Panc1 (cell line): ENCODE data around the gene OLIG1. TPM values are rescaled to one million over a fixed set of nuclear protein-coding genes. Genes with fewer than 3 reads are reported as not detected.

Experiments used
- ATAC-seq: fragments of 200-7000 bp; cut with Tn5 transposase; 2 replicates; pipeline ENCODE4 v1.9.1; 2020; ENCODE audit warnings: mild to moderate bottlenecking, moderate library complexity
- BruUV-seq: library from RNA; stranded (reverse); fragments of 400-500 nt; replicated peaks from 2 replicates; lab custom pipeline; 2021; lab: Mats Ljungman, UMichigan
- CTCF ChIA-PET: fragments of 300-600 bp; sonication (Branson Sonifier 250); formaldehyde crosslinking; loops from one replicate; lab custom pipeline; 2022; ENCODE audit warnings: antibody characterized with exemption; lab: Charles Lee
- POLR2A ChIA-PET: fragments of 300-600 bp; sonication (Branson Sonifier 250); formaldehyde crosslinking; loops from one replicate; lab custom pipeline; 2022; ENCODE audit warnings: antibody characterized with exemption; lab: Charles Lee
- DNase-seq: peaks from one replicate; pipeline ENCODE4 v3.0.0-alpha.2; 2010; ENCODE audit warnings: low read depth, low spot score
- H3K27ac ChIP-seq: 2 replicates; pipeline ENCODE4 v1.5.1; 2011; ENCODE audit warnings: mild to moderate bottlenecking, low read length, inconsistent platforms
- H3K27me3 ChIP-seq: fragments of 200-500 bp; sonication (Bioruptor generic); 2 replicates; pipeline ENCODE4 v1.6.0; 2014; ENCODE audit warnings: low read length, inconsistent platforms; ENCODE audit not compliant: control insufficient read depth, insufficient read depth
- H3K36me3 ChIP-seq: fragments of 200-500 bp; sonication (Bioruptor generic); 2 replicates; pipeline ENCODE4 v1.5.1; 2014; ENCODE audit warnings: inconsistent platforms, mild to moderate bottlenecking, low read length, moderate library complexity; ENCODE audit not compliant: control insufficient read depth, insufficient read depth
- H3K4me1 ChIP-seq: 2 replicates; pipeline ENCODE4 v1.5.1; 2011; ENCODE audit warnings: inconsistent platforms, mild to moderate bottlenecking, low read length, moderate library complexity; ENCODE audit not compliant: control insufficient read depth, insufficient read depth
- H3K4me3 ChIP-seq, 2 experiments: 2 replicates each; pipeline ENCODE4 v1.5.1; 2011 to 2012; ENCODE audit warnings: low read depth in 2 of 2, low read length in 2 of 2, mild to moderate bottlenecking in 2 of 2, inconsistent platforms in 1 of 2, moderate library complexity in 1 of 2
- H3K9me3 ChIP-seq: fragments of 200-500 bp; sonication (Bioruptor generic); 2 replicates; pipeline ENCODE4 v1.5.1; 2014; ENCODE audit warnings: low read depth, mild to moderate bottlenecking, inconsistent platforms, low read length, moderate library complexity; ENCODE audit not compliant: control insufficient read depth, insufficient read depth
- CTCF ChIP-seq: fragments of 450-650 bp; IDR thresholded peaks from 2 replicates; pipeline ENCODE4 v1.5.1; 2017; ENCODE audit warnings: mild to moderate bottlenecking
- POLR2AphosphoS5 ChIP-seq: IDR thresholded peaks from 2 replicates; pipeline ENCODE4 v1.6.1; 2012; ENCODE audit warnings: mild to moderate bottlenecking, low read depth, low read length, moderate library complexity
- REST ChIP-seq, 2 experiments: IDR thresholded peaks; 2 replicates each; pipeline ENCODE4 v1.6.1; 2011 to 2012; ENCODE audit warnings: low read depth in 2 of 2, control low read depth in 1 of 2, low read length in 1 of 2, mild to moderate bottlenecking in 1 of 2, moderate library complexity in 1 of 2; ENCODE audit not compliant: insufficient read depth in 1 of 2
- SIN3A ChIP-seq: IDR thresholded peaks from 2 replicates; pipeline ENCODE4 v1.6.1; 2012; ENCODE audit warnings: low read depth, mild to moderate bottlenecking, low read length, moderate library complexity, borderline replicate concordance; ENCODE audit not compliant: insufficient read depth
- TCF7L2 ChIP-seq: IDR thresholded peaks from 2 replicates; pipeline ENCODE4 v1.6.1; 2011; ENCODE audit warnings: mild to moderate bottlenecking, low read depth, low read length, inconsistent platforms
- in situ Hi-C: cut with HindIII; loops from 2 replicates; pipeline ENCODE4 v1.10.0; 2016; ENCODE audit warnings: low sequenced_read_pairs, low pct_unique_long_range_greater_than_20kb
- intact Hi-C: fragments of 100-400 bp; cut with micrococcal nuclease; formaldehyde crosslinking; loops from one replicate; pipeline ENCODE4 v1.10.0; 2022; ENCODE audit not compliant: unreplicated experiment
- total RNA-seq: library from RNA; stranded (reverse); gene quantifications from one replicate; pipeline ENCODE4 v1.2.1, GENCODE V29; 2021; ENCODE audit not compliant: unreplicated experiment

Gene OLIG1
- total RNA-seq, 1 experiment from 2014 or later, result 0.21 TPM

GRCh38 chr21:33069243-33069642 is 698 bp upstream of the OLIG1 start:
- TF ChIP-seq TCF7L2 (no peak), POLR2AphosphoS5 (no peak), REST (IDR thresholded peaks at IDR 0.05; ENCODE audit: insufficient read depth in 1 of 2, low read depth in 2 of 2, low read length in 1 of 2) (no peak), CTCF (no peak), SIN3A (no peak)
- intact Hi-C loops (no loop called here), in situ Hi-C loops (no loop called here)
- ChIA-PET POLR2A (no interaction called here), CTCF (no interaction called here)
- no peaks in the 10 kb centered on the region for H3K9me3 ChIP-seq
- DNase-seq (no peak), ATAC-seq (no peak)
- peaks cover 25% of the 10 kb centered on the region for H3K27me3 ChIP-seq
- BruUV-seq, result no TSS peak
- no peaks in the 10 kb centered on the region for H3K4me1 ChIP-seq
- H3K36me3 ChIP-seq, result no peaks in the 10 kb centered on the region
- no peak overlapping the region for H3K4me3 ChIP-seq
- H3K27ac ChIP-seq, result no peak overlapping the region

GRCh38 chr21:33069645-33069993 is 322 bp upstream of the OLIG1 start:
- intact Hi-C loops, result no loop called here
- H3K9me3 ChIP-seq, result no peaks in the 10 kb centered on the region
- no peak overlapping the region for H3K4me3 ChIP-seq
- TF ChIP-seq POLR2AphosphoS5, result no peak
- TF ChIP-seq TCF7L2, result no peak
- TF ChIP-seq REST (IDR thresholded peaks at IDR 0.05; ENCODE audit: insufficient read depth in 1 of 2, low read depth in 2 of 2, low read length in 1 of 2), result no peak
- no peak for TF ChIP-seq SIN3A
- no peak for TF ChIP-seq CTCF
- H3K36me3 ChIP-seq, result no peaks in the 10 kb centered on the region
- peaks cover 25% of the 10 kb centered on the region for H3K27me3 ChIP-seq
- ChIA-PET CTCF (no interaction called here), POLR2A (no interaction called here)
- in situ Hi-C loops, result no loop called here
- H3K27ac ChIP-seq, result no peak overlapping the region
- DNase-seq, result no peak
- BruUV-seq, result no TSS peak
- H3K4me1 ChIP-seq, result no peaks in the 10 kb centered on the region
- ATAC-seq, result no peak
